SKM-1 treated with dmso at 0.1 percent for 144 hours (cell line): Measurements from ENCODE around the gene MUC13.

Experiments
- DNase-seq: peaks from one replicate; lab custom pipeline; 2025; ENCODE audit not compliant: unreplicated experiment; lab: John Stamatoyannopoulos, UW

The MUC13 gene

GRCh38 chr3:124950026-124950425 lies 15.5 kb upstream of the MUC13 start:
- no peak for DNase-seq

- no peak for DNase-seq
These were observed 8.1 kb upstream of the MUC13 start for GRCh38 chr3:124942613-124943012.

- DNase-seq: no peak
These were observed 7.2 kb upstream of the MUC13 start for GRCh38 chr3:124941771-124942170.

- DNase-seq: no peak
These were observed 5.1 kb upstream of the MUC13 start for GRCh38 chr3:124939661-124940060.

GRCh38 chr3:124938896-124939295 lies 4.3 kb upstream of the MUC13 start:
- no peak for DNase-seq

GRCh38 chr3:124937049-124937448 lies 2.5 kb upstream of the MUC13 start:
- no peak for DNase-seq

GRCh38 chr3:124935794-124936542 lies 1.4 kb upstream of the MUC13 start:
- no peak for DNase-seq

- no peak for DNase-seq
These were observed 713 bp upstream of the MUC13 start for GRCh38 chr3:124935264-124935663.

GRCh38 chr3:124928333-124929202 lies 6.0 kb downstream of the MUC13 start:
- peak; percentile 48 for DNase-seq

GRCh38 chr3:124927574-124928045 lies 6.9 kb downstream of the MUC13 start:
- no peak for DNase-seq

GRCh38 chr3:124926426-124927101 lies 8.0 kb downstream of the MUC13 start:
- DNase-seq: peak; percentile 53

GRCh38 chr3:124924741-124925140 lies 9.8 kb downstream of the MUC13 start:
- DNase-seq: no peak

GRCh38 chr3:124923833-124924232 lies 10.7 kb downstream of the MUC13 start:
- no peak for DNase-seq

GRCh38 chr3:124920718-124921117 lies 13.8 kb downstream of the MUC13 start:
- DNase-seq: no peak

- DNase-seq: no peak
These were observed 14.8 kb downstream of the MUC13 start for GRCh38 chr3:124919756-124920155.

- DNase-seq: no peak
These were observed 16.0 kb downstream of the MUC13 start for GRCh38 chr3:124918524-124918923.

GRCh38 chr3:124916837-124917409 lies 17.6 kb downstream of the MUC13 start:
- no peak for DNase-seq

GRCh38 chr3:124915254-124915653 lies 19.3 kb downstream of the MUC13 start:
- DNase-seq: no peak

GRCh38 chr3:124907957-124908356 lies 26.6 kb downstream of the MUC13 start:
- no peak for DNase-seq

GRCh38 chr3:124904835-124905492 lies 29.6 kb downstream of the MUC13 start:
- no peak for DNase-seq
